Sigmoid colon (tissue), 7 donors: ENCODE measurements around the gene ABCG5. TPM values are rescaled to one million over a fixed set of nuclear protein-coding genes. Genes with fewer than 3 reads are reported as not detected.
A peak's percentile ranks its signal among the peaks of the same experiment; 100 is the strongest.

ENCODE experiments used
- DNase-seq: peaks from one replicate; pipeline ENCODE4 v3.0.0-alpha.2; 2019
- H3K27ac ChIP-seq, 4 donors: fragments of 200-600 bp; sonication (generic); one replicate each; pipeline ENCODE4 v1.5.1; 2016 to 2019; ENCODE audit warnings: mild to moderate bottlenecking in 1 of 4
- H3K27me3 ChIP-seq, 3 donors: fragments of 200-600 bp; sonication (generic); one replicate each; pipeline ENCODE4 v1.5.1; 2019; ENCODE audit warnings: mild to moderate bottlenecking in 1 of 3
- H3K36me3 ChIP-seq, 4 donors: fragments of 200-600 bp; sonication (generic); one replicate each; pipeline ENCODE4 v1.5.1; 2016 to 2019
- H3K4me1 ChIP-seq, 4 donors: fragments of 200-600 bp; sonication (generic); one replicate each; pipeline ENCODE4 v1.5.1; 2017 to 2019
- H3K4me3 ChIP-seq, 4 donors: fragments of 200-600 bp; sonication (generic); one replicate each; pipeline ENCODE4 v1.5.1; 2017 to 2019; ENCODE audit warnings: mild to moderate bottlenecking in 2 of 4, moderate library complexity in 1 of 4
- H3K9me3 ChIP-seq, 4 donors: fragments of 200-600 bp in 3 of 4; sonication (generic) in 3 of 4; one replicate each; pipeline versions ENCODE4 v1.5.1 to v1.6.1; 2013 to 2019
- CTCF ChIP-seq, 4 experiments: fragments of 450-650 bp in 3 of 4; fragments of 200-600 bp in 1 of 4; IDR thresholded peaks; one replicate each; pipeline ENCODE4 v1.5.1; 2016 to 2019; ENCODE audit warnings: antibody characterized with exemption in 4 of 4, mild to moderate bottlenecking in 3 of 4, moderate library complexity in 2 of 4
- EP300 ChIP-seq, 4 donors: sonication (generic); formaldehyde crosslinking; IDR thresholded peaks; one replicate each; pipeline ENCODE4 v1.6.1; 2017; ENCODE audit warnings: antibody characterized with exemption in 4 of 4
- POLR2A ChIP-seq, 2 donors: fragments of 450-650 bp; IDR thresholded peaks; one replicate each; pipeline ENCODE4 v1.6.1; 2016; ENCODE audit warnings: antibody characterized with exemption in 2 of 2, mild to moderate bottlenecking in 2 of 2, moderate library complexity in 2 of 2
- POLR2AphosphoS5 ChIP-seq, 4 donors: sonication (generic); formaldehyde crosslinking; IDR thresholded peaks; one replicate each; pipeline ENCODE4 v1.6.1; 2017; ENCODE audit warnings: antibody characterized with exemption in 4 of 4
- WGBS, 2 donors: extraction: QIAGEN DNeasy Blood & Tissue Kit; methylation state at CpG; one replicate each; pipeline ENCODE4 v1.1.7; 2013; 5-methylcytosine and 5-hydroxymethylcytosine counted together
- intact Hi-C: fragments of 100-400 bp; cut with DNase I; formaldehyde crosslinking; loops from one replicate; pipeline ENCODE4 v1.15.1; 2023
- polyA plus RNA-seq, 3 donors: library from polyadenylated mRNA; stranded (reverse); fragments of 200-250 nt; gene quantifications; one replicate each; pipeline ENCODE4 v1.2.3, GENCODE V29; 2013
- small RNA-seq, 3 donors: library from RNA; depleted of rRNA; stranded (forward); fragments of <200 nt; gene quantifications; one replicate each; pipeline ENCODE3, GENCODE V24; 2016
- total RNA-seq, 4 donors: library from RNA; depleted of rRNA; stranded (reverse); fragments of >200 nt; gene quantifications; one replicate each; pipeline ENCODE4 v1.1.0, GENCODE V29; 2016
- donor health status: healthy with polysubstance abuse.
- donor health status: Bipolar disorder and iron deficiency.
- donor health status: healthy.

Gene ABCG5
- total and polyA plus RNA-seq, 7 donors: 0.10 to 0.23 TPM; not detected in 5

GRCh38 chr2:43773876-43774613 lies 64.6 kb downstream of the ABCG5 start, which contains the start of gene DYNC2LI1:
DYNC2LI1 (plus strand) TSS chr2:43774039; CDS start chr2:43774139, 100 bp downstream.
- peak; percentile 96 for DNase-seq
- Histone ChIP-seq H3K27ac (peak within 1 kb of the TSS; percentile 82 to 89 (median 86)), H3K27me3 (no peaks in the 10 kb centered on the region), H3K4me3 (peak within 1 kb of the TSS; percentile 63 to 83 (median 72)), H3K9me3 (no peaks in the 10 kb centered on the region), H3K36me3 (peaks cover 0 to 16% (median 5%) of the 10 kb centered on the region in 4 donors), H3K4me1 (peaks cover 0 to 7% (median 0%) of the 10 kb centered on the region in 4 donors)
- intact Hi-C loops: loop anchor here (5.0 kb wide), 1 partner anchor 162 kb away; no protein-coding TSS in a partner anchor
- TF ChIP-seq CTCF (IDR thresholded peaks at IDR 0.05) (no peak), POLR2AphosphoS5 (IDR thresholded peaks at IDR 0.05) (peak; percentile 53 to 78 (median 73)), POLR2A (IDR thresholded peaks at IDR 0.05) (peak in 1 of 2 donors; percentile 25)
- 0 to 1% methylated on average over 31 of the region's 31 CpGs for WGBS, 2 donors

DNA sequence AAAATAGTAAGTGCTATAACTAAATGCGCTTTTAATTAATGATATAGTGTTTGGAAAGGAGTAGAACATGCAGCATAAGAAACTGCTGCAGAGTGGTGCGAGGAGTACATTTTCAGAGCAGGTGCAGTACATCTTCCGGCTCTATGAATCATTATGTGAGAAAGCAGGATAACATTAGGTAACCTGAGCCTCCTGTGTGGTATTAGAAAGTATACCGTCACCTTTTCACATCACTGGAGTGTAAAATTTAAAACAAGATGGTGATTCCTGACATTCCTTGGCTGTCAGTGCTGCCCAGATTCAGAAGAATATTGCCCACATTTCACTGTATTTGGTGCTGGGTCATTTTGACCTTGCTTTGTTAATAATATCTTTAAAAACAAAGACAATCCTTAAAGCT lies 72.6 kb downstream of the ABCG5 start:
- no peak for DNase-seq
- Histone ChIP-seq H3K9me3 (no peaks in the 10 kb centered on the region), H3K4me1 (no peaks in the 10 kb centered on the region), H3K27ac (no peak overlapping the region), H3K4me3 (no peak overlapping the region), H3K36me3 (peaks cover 0 to 38% (median 3%) of the 10 kb centered on the region in 4 donors), H3K27me3 (no peaks in the 10 kb centered on the region)
- 92 to 95% methylated on average over 4 of the region's 4 CpGs for WGBS, 2 donors
- TF ChIP-seq POLR2A (IDR thresholded peaks at IDR 0.05): no peak
- no peak for TF ChIP-seq EP300 (IDR thresholded peaks at IDR 0.05)
- TF ChIP-seq CTCF (IDR thresholded peaks at IDR 0.05): no peak
- no peak for TF ChIP-seq POLR2AphosphoS5 (IDR thresholded peaks at IDR 0.05)
- intact Hi-C loops: no loop called here

GRCh38 chr2:43764086-43764705 lies 74.4 kb downstream of the ABCG5 start:
- Histone ChIP-seq H3K36me3 (peaks cover 0 to 38% (median 3%) of the 10 kb centered on the region in 4 donors), H3K27ac (no peak overlapping the region), H3K4me3 (no peak overlapping the region), H3K27me3 (no peaks in the 10 kb centered on the region), H3K9me3 (no peaks in the 10 kb centered on the region), H3K4me1 (peaks cover 0 to 5% (median under 1%) of the 10 kb centered on the region in 4 donors)
- no peak for DNase-seq
- TF ChIP-seq POLR2AphosphoS5 (IDR thresholded peaks at IDR 0.05) (no peak), POLR2A (IDR thresholded peaks at IDR 0.05) (no peak), CTCF (IDR thresholded peaks at IDR 0.05) (no peak), EP300 (IDR thresholded peaks at IDR 0.05) (no peak)
- intact Hi-C loops: no loop called here
- WGBS, 2 donors: 11 to 42% methylated on average over 1 of the region's 1 CpG

DNA sequence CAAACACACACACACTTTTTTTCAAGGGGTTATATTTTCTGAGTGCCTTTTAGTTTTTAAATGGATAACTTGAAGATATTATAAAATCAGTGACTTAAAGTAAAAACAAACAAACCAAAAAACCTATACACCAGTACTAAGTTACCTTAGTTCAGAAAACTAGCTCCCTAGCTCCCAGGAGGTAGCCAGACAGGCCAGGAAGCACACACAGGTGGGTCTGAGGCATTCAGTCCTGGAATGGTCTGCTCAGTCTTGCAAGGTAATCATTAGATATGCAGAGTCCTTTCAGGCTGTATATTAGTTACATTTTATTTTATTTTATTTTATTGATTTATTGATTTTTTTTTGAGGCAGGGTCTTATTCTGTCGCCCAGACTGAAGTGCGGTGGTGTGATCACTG lies 75.5 kb downstream of the ABCG5 start:
- Histone ChIP-seq H3K27ac (no peak overlapping the region), H3K27me3 (no peaks in the 10 kb centered on the region), H3K9me3 (no peaks in the 10 kb centered on the region), H3K36me3 (peaks cover 0 to 38% (median 3%) of the 10 kb centered on the region in 4 donors), H3K4me3 (no peak overlapping the region), H3K4me1 (peaks cover 0 to 16% (median 3%) of the 10 kb centered on the region in 4 donors)
- no peak for DNase-seq
- TF ChIP-seq EP300 (IDR thresholded peaks at IDR 0.05) (no peak), POLR2AphosphoS5 (IDR thresholded peaks at IDR 0.05) (no peak), CTCF (IDR thresholded peaks at IDR 0.05) (no peak), POLR2A (IDR thresholded peaks at IDR 0.05) (no peak)
- WGBS, 2 donors: 96% methylated on average over 2 of the region's 2 CpGs
- intact Hi-C loops: no loop called here

Small RNA genes lying within 50 kb of the gene (small RNA-seq; reads per million reads assigned to genes)
- 0 reads per million in 3 donors for gene RN7SKP66

Other genes starting within 250 kb of the ABCG5 start
- gene THADA, start 242.8 kb downstream of the ABCG5 start, total RNA-seq: 10 to 100 TPM; 20.2 to 35.2 (median 29.6) TPM
- 10 to 100 TPM in 1 of 3 donors, 1 to 10 TPM in 2; 4.4 to 14.0 (median 9.0) TPM for gene THADA, start 242.8 kb downstream of the ABCG5 start, polyA plus RNA-seq
- 10 to 100 TPM; 35.3 to 83.1 (median 54.9) TPM for gene PLEKHH2, start 201.6 kb downstream of the ABCG5 start, total RNA-seq
- 1 to 10 TPM in 2 of 3 donors, under 1 TPM in 1; 0.69 to 3.6 (median 1.7) TPM for gene PLEKHH2, start 201.6 kb downstream of the ABCG5 start, polyA plus RNA-seq
- gene C1GALT1C1L, start 162.4 kb downstream of the ABCG5 start, total RNA-seq: 1 to 10 TPM; 1.1 to 4.3 (median 2.3) TPM
- gene C1GALT1C1L, start 162.4 kb downstream of the ABCG5 start, polyA plus RNA-seq: under 1 TPM in 1 of 3 donors, not detected in 2; 0.50 TPM
- gene DYNC2LI1, start 64.8 kb downstream of the ABCG5 start, total RNA-seq: 10 to 100 TPM; 15.1 to 32.1 (median 25.1) TPM
- 10 to 100 TPM; 11.7 to 27.6 (median 26.8) TPM for gene DYNC2LI1, start 64.8 kb downstream of the ABCG5 start, polyA plus RNA-seq
- gene ABCG8, start 132 bp upstream of the ABCG5 start, total RNA-seq: not detected
- gene ABCG8, start 132 bp upstream of the ABCG5 start, polyA plus RNA-seq: under 1 TPM in 2 of 3 donors, not detected in 1; under 0.01 to 0.16 TPM
- gene LRPPRC, start 157.2 kb upstream of the ABCG5 start, total RNA-seq: 10 to 100 TPM; 49.7 to 65.7 (median 55.8) TPM
- 10 to 100 TPM; 22.2 to 48.8 (median 24.0) TPM for gene LRPPRC, start 157.2 kb upstream of the ABCG5 start, polyA plus RNA-seq